ENCODE data around the gene AKAP13. TPM values are rescaled to one million over a fixed set of nuclear protein-coding genes. Genes with fewer than 3 reads are reported as not detected.

The AKAP13 gene
- polyA plus RNA-seq, 3 donors, result 47.9 to 99.7 (median 92.6) TPM

DNA sequence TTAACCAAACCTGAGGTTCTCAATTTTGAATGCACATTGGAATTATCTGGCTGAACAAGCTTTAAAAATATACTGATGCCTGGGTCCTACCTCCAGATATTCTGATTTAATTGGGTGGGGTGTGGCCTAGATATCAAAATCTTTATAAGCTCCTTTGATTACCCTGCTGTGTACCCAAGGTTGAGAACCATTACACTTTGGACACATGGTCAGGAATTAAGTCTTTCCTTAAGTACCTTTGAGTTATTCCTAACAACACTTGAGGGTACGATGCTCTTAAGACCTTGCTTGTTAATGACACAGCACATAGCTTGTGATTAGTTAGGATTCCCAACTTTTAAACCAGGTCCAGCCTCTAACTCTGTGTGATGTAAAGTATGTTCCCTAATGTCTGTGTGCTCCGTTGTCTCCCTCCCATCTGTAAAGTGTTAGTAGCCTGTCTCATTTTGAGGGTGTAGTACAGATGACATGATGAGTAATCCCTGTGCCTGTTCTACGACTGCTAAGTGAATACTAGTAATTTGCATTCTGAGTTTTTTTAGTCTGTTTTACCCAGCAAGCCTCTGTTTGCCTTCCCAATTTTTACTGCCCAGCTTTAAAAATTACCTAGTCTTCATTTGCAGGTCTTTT is 259.5 kb downstream of the AKAP13 start:
- Histone ChIP-seq H3K4me1 (ENCODE audit: control insufficient read depth in 1 of 2, insufficient read depth in 2 of 2, low read length in 2 of 2) (no peaks in the 10 kb centered on the region), H3K9ac (ENCODE audit: insufficient read depth, low read length, poor library complexity, severe bottlenecking) (no peak overlapping the region), H3K27me3 (ENCODE audit: control insufficient read depth in 2 of 2, insufficient read depth in 2 of 2, low read length in 2 of 2) (no peaks in the 10 kb centered on the region), H3K9me3 (replicated peaks in 1 of 2; ENCODE audit: control insufficient read depth in 1 of 2, insufficient read depth in 1 of 2, low read length in 2 of 2) (no peaks in the 10 kb centered on the region), H3K79me2 (ENCODE audit: insufficient read depth, low read length) (peaks cover 97% of the 10 kb centered on the region), H2AFZ (ENCODE audit: insufficient read depth, low read depth, low read length, poor library complexity, severe bottlenecking) (no peak overlapping the region), H3K4me2 (replicated peaks; ENCODE audit: extremely low read depth, low read length, poor library complexity, severe bottlenecking) (no peak overlapping the region), H3K36me3 (replicated peaks in 1 of 2; ENCODE audit: control insufficient read depth in 1 of 2, insufficient read depth in 2 of 2, low read length in 2 of 2) (peaks cover 73 to 86% of the 10 kb centered on the region in 2 donors), H3K4me3 (replicated peaks in 1 of 3; ENCODE audit: low read depth in 2 of 3, low read length in 3 of 3) (no peak overlapping the region), H3K27ac (ENCODE audit: low read depth in 1 of 2, low read length in 2 of 2) (peak overlapping the region in 1 of 2 donors; percentile 38), H4K20me1 (ENCODE audit: insufficient read depth, low read length) (peaks cover 99% of the 10 kb centered on the region)
- H3K4me3 Mint-ChIP-seq, result no peak overlapping the region
- H3K27me3 Mint-ChIP-seq (ENCODE audit: low read depth in 3 of 3), result no peaks in the 10 kb centered on the region
- peaks cover 75 to 85% of the 10 kb centered on the region in 2 donors for H3K36me3 Mint-ChIP-seq
- TF ChIP-seq, protein P1, sequence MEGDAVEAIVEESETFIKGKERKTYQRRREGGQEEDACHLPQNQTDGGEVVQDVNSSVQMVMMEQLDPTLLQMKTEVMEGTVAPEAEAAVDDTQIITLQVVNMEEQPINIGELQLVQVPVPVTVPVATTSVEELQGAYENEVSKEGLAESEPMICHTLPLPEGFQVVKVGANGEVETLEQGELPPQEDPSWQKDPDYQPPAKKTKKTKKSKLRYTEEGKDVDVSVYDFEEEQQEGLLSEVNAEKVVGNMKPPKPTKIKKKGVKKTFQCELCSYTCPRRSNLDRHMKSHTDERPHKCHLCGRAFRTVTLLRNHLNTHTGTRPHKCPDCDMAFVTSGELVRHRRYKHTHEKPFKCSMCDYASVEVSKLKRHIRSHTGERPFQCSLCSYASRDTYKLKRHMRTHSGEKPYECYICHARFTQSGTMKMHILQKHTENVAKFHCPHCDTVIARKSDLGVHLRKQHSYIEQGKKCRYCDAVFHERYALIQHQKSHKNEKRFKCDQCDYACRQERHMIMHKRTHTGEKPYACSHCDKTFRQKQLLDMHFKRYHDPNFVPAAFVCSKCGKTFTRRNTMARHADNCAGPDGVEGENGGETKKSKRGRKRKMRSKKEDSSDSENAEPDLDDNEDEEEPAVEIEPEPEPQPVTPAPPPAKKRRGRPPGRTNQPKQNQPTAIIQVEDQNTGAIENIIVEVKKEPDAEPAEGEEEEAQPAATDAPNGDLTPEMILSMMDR (IDR thresholded peaks at IDR 0.05), result no peak
- no peaks in the 10 kb centered on the region for H3K9me3 Mint-ChIP-seq
- H3K27ac Mint-ChIP-seq, result peak overlapping the region in 3 of 7 donors; percentile 40 to 77 (median 63)
- 83% methylated on average over 1 of the region's 3 CpGs for WGBS (ENCODE audit: insufficient coverage)
- intact Hi-C loops (cut with micrococcal nuclease), result no loop called here
- DNase-seq, result no peak
- peaks cover 4% of the 10 kb centered on the region for H3K4me1 Mint-ChIP-seq

- Mint-ChIP-seq H3K27ac (peak overlapping the region in 4 of 7 donors; percentile 20 to 61 (median 50)), H3K4me1 (peaks cover 7% of the 10 kb centered on the region), H3K4me3 (no peak overlapping the region), H3K9me3 (no peaks in the 10 kb centered on the region), H3K36me3 (peaks cover 74 to 91% of the 10 kb centered on the region in 2 donors), H3K27me3 (ENCODE audit: low read depth in 3 of 3) (no peaks in the 10 kb centered on the region)
- H3K36me3 ChIP-seq (replicated peaks in 1 of 2; ENCODE audit: control insufficient read depth in 1 of 2, insufficient read depth in 2 of 2, low read length in 2 of 2), result peaks cover 83 to 93% of the 10 kb centered on the region in 2 donors
- H3K4me1 ChIP-seq (ENCODE audit: control insufficient read depth in 1 of 2, insufficient read depth in 2 of 2, low read length in 2 of 2), result no peaks in the 10 kb centered on the region
- H4K20me1 ChIP-seq (ENCODE audit: insufficient read depth, low read length), result peaks cover 99% of the 10 kb centered on the region
- WGBS (ENCODE audit: insufficient coverage), result no CpG with 5 or more reads among the region's 5 CpGs
- DNase-seq, result no peak
- H3K27me3 ChIP-seq (ENCODE audit: control insufficient read depth in 2 of 2, insufficient read depth in 2 of 2, low read length in 2 of 2), result no peaks in the 10 kb centered on the region
- H2AFZ ChIP-seq (ENCODE audit: insufficient read depth, low read depth, low read length, poor library complexity, severe bottlenecking), result no peak overlapping the region
- H3K9ac ChIP-seq (ENCODE audit: insufficient read depth, low read length, poor library complexity, severe bottlenecking), result no peak overlapping the region
- H3K79me2 ChIP-seq (ENCODE audit: insufficient read depth, low read length), result peaks cover 97% of the 10 kb centered on the region
- no peak overlapping the region for H3K4me2 ChIP-seq (replicated peaks; ENCODE audit: extremely low read depth, low read length, poor library complexity, severe bottlenecking)
- TF ChIP-seq, protein P1 (IDR thresholded peaks at IDR 0.05), result no peak
- peak overlapping the region in 1 of 2 donors; percentile 37 for H3K27ac ChIP-seq (ENCODE audit: low read depth in 1 of 2, low read length in 2 of 2)
- H3K4me3 ChIP-seq (replicated peaks in 1 of 3; ENCODE audit: low read depth in 2 of 3, low read length in 3 of 3), result no peak overlapping the region
- intact Hi-C loops (cut with micrococcal nuclease), result no loop called here
- H3K9me3 ChIP-seq (replicated peaks in 1 of 2; ENCODE audit: control insufficient read depth in 1 of 2, insufficient read depth in 1 of 2, low read length in 2 of 2), result no peaks in the 10 kb centered on the region
Observed at GRCh38 chr15:85642065-85642692, 261.8 kb downstream of the AKAP13 start.
